ENCODE measurements around the gene ANKRD6. TPM values are rescaled to one million over a fixed set of nuclear protein-coding genes. Genes with fewer than 3 reads are reported as not detected.

The ANKRD6 gene
- total RNA-seq, 4 donors from 2014 or later = 2.7 to 9.4 (median 6.6) TPM

DNA sequence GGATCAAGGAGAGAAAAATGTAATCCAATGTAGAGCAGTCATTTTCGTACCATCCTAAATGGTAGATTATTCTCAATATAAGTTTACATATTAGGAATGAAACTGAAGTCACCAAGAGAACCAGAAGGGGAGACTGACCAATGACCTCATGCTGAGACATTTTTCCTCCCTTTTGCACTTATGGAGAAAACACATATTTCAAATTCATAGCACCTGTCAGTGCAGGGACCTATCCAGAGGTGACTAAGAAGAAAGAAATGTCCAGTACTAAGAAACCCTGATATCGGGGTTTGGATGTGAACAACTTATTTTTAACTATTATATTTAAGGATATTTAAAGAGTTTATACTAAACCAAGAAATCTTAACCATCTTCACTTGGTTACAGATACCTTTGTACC is 222.2 kb downstream of the ANKRD6 start:
- in situ Hi-C loops (cut with MboI; ENCODE audit: low pct_ligation_motif_present in 1 of 4, low pct_unique_long_range_greater_than_20kb in 1 of 4, low sequenced_read_pairs in 3 of 4) = no loop called here

DNA sequence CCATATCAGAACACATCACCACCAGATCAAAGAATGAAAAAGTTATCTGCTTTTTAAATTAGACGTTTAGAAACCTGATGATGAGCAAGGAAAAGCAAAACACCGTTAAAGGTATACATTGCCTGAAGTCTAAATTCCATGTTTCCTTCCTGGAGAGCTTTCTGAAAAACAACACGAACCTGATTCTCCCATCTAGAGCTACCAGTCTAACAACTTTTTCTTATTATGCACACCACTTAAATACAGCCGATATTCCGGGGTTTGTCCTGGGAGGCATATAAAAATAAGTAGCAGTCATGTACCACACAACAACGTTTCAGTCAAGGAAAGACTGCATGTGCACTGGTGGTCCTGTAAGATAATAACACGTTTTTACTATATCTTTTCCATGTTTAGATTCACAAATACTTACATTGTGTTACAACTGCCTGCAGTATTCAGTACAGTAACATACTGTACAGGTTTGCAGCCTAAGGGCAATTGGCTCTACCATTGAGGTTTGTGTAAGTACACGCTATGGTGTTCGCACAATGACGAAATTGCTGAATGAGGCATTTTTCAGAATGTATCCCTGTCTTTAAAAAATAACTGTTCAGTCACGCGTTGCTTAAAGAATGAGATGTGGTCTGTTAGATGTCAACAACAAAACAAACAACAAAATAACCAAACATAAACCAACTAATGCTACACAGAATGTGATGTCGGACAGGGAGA is 224.7 kb downstream of the ANKRD6 start:
- TF ChIP-seq POLR2A (IDR thresholded peaks at IDR 0.05) (no peak), EP300 (IDR thresholded peaks at IDR 0.05; ENCODE audit: low read depth) (no peak), POLR2AphosphoS5 (IDR thresholded peaks at IDR 0.05) (no peak)
- TF ChIP-seq, protein P1, sequence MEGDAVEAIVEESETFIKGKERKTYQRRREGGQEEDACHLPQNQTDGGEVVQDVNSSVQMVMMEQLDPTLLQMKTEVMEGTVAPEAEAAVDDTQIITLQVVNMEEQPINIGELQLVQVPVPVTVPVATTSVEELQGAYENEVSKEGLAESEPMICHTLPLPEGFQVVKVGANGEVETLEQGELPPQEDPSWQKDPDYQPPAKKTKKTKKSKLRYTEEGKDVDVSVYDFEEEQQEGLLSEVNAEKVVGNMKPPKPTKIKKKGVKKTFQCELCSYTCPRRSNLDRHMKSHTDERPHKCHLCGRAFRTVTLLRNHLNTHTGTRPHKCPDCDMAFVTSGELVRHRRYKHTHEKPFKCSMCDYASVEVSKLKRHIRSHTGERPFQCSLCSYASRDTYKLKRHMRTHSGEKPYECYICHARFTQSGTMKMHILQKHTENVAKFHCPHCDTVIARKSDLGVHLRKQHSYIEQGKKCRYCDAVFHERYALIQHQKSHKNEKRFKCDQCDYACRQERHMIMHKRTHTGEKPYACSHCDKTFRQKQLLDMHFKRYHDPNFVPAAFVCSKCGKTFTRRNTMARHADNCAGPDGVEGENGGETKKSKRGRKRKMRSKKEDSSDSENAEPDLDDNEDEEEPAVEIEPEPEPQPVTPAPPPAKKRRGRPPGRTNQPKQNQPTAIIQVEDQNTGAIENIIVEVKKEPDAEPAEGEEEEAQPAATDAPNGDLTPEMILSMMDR (IDR thresholded peaks at IDR 0.05) = no peak
- DNase-seq = no peak
- 75 to 86% methylated on average over 11 to 13 of the region's 13 CpGs for WGBS, 2 donors (ENCODE audit: low coverage in 1 of 2)
- intact Hi-C loops (cut with DNase I; ENCODE audit: low total_unique reads) (no loop called here), in situ Hi-C loops (cut with MboI; ENCODE audit: low pct_ligation_motif_present in 1 of 4, low pct_unique_long_range_greater_than_20kb in 1 of 4, low sequenced_read_pairs in 3 of 4) (no loop called here)
- H3K4me1 ChIP-seq = peaks cover 0 to 5% (median 0%) of the 10 kb centered on the region in 4 donors
- H3K27ac ChIP-seq = no peak overlapping the region
- no peaks in the 10 kb centered on the region for H3K9me3 ChIP-seq
- H3K36me3 ChIP-seq = peaks cover 0 to 56% (median 18%) of the 10 kb centered on the region in 4 donors
- no peak overlapping the region for H3K4me3 ChIP-seq
- no peaks in the 10 kb centered on the region for H3K27me3 ChIP-seq

More for the DNA sequence above, 222.2 kb downstream of the ANKRD6 start:
- Histone ChIP-seq H3K4me3 (no peak overlapping the region), H3K27me3 (no peaks in the 10 kb centered on the region), H3K9me3 (no peaks in the 10 kb centered on the region), H3K36me3 (peaks cover 0 to 51% (median 25%) of the 10 kb centered on the region in 4 donors), H3K27ac (no peak overlapping the region), H3K4me1 (no peaks in the 10 kb centered on the region)
- WGBS, 2 donors (ENCODE audit: low coverage in 1 of 2) = 80 to 85% methylated on average over 2 of the region's 2 CpGs
- TF ChIP-seq, protein P1 (IDR thresholded peaks at IDR 0.05) = no peak
- TF ChIP-seq POLR2AphosphoS5 (IDR thresholded peaks at IDR 0.05) (no peak), POLR2A (IDR thresholded peaks at IDR 0.05) (no peak), EP300 (IDR thresholded peaks at IDR 0.05; ENCODE audit: low read depth) (no peak)
- intact Hi-C loops (cut with DNase I; ENCODE audit: low total_unique reads) = loop anchor here (1.0 kb wide), 1 partner anchor 20 kb away; no protein-coding TSS in a partner anchor
- DNase-seq = no peak

DNA sequence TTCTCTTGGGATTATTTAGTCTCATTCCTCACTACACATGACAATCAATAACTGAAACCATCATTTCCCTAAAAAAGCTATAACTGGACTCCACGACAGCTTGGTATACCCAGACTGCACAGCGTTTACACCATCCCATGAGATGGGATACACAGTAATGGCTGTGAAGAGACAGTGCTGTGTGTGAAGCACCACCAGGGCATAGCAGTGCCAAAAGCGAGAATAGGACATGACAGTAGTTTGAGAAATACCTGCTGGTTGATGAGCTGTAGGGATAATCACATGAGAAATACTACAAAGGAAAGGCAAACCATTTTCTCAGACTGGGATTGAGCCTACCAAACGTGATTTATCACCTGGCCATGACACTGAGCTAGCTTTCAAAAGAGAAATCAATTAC is 228.0 kb downstream of the ANKRD6 start:
- Histone ChIP-seq H3K9me3 (no peaks in the 10 kb centered on the region), H3K36me3 (peaks cover 0 to 41% (median 12%) of the 10 kb centered on the region in 4 donors), H3K4me3 (no peak overlapping the region), H3K27ac (no peak overlapping the region), H3K4me1 (peaks cover 0 to 12% (median 0%) of the 10 kb centered on the region in 4 donors), H3K27me3 (no peaks in the 10 kb centered on the region)
- intact Hi-C loops (cut with DNase I; ENCODE audit: low total_unique reads) = no loop called here
- WGBS, 2 donors (ENCODE audit: low coverage in 1 of 2) = 89 to 93% methylated on average over 3 to 4 of the region's 4 CpGs
- DNase-seq = no peak
- in situ Hi-C loops (cut with MboI; ENCODE audit: low pct_ligation_motif_present in 1 of 4, low pct_unique_long_range_greater_than_20kb in 1 of 4, low sequenced_read_pairs in 3 of 4) = no loop called here
- TF ChIP-seq EP300 (IDR thresholded peaks at IDR 0.05; ENCODE audit: low read depth) (no peak), POLR2A (IDR thresholded peaks at IDR 0.05) (no peak), POLR2AphosphoS5 (IDR thresholded peaks at IDR 0.05) (no peak)
- TF ChIP-seq, protein P1 (IDR thresholded peaks at IDR 0.05) = no peak

DNA sequence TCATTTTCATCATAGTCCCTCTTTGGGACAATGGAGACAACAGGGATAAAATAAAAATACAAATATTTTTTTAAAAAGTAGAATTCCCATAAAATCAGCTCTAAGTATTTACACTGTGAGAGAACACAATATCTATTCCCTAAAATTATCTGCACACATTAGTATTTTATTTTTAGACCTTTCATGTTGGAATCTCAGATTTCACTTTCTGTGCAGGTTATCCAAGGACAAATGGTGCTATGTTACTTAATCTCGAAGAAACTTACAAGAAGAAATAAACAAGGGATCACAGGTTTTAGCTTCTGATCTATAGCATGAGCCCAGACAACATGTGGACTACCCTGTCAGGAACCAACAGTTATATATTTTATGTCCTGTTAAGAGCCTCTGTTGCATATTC is 228.6 kb downstream of the ANKRD6 start:
- WGBS, 2 donors (ENCODE audit: low coverage in 1 of 2) = 82 to 90% methylated on average over 1 of the region's 1 CpG
- in situ Hi-C loops (cut with MboI; ENCODE audit: low pct_ligation_motif_present in 1 of 4, low pct_unique_long_range_greater_than_20kb in 1 of 4, low sequenced_read_pairs in 3 of 4) = no loop called here
- intact Hi-C loops (cut with DNase I; ENCODE audit: low total_unique reads) = no loop called here

More for the DNA sequence above, 228.6 kb downstream of the ANKRD6 start:
- no peaks in the 10 kb centered on the region for H3K9me3 ChIP-seq
- TF ChIP-seq POLR2AphosphoS5 (IDR thresholded peaks at IDR 0.05) (no peak), POLR2A (IDR thresholded peaks at IDR 0.05) (no peak), EP300 (IDR thresholded peaks at IDR 0.05; ENCODE audit: low read depth) (no peak)
- TF ChIP-seq, protein P1 (IDR thresholded peaks at IDR 0.05) = no peak
- H3K4me1 ChIP-seq = peaks cover 0 to 12% (median 0%) of the 10 kb centered on the region in 4 donors
- no peak overlapping the region for H3K4me3 ChIP-seq
- no peak overlapping the region for H3K27ac ChIP-seq
- H3K27me3 ChIP-seq = no peaks in the 10 kb centered on the region
- H3K36me3 ChIP-seq = peaks cover 0 to 37% (median 9%) of the 10 kb centered on the region in 4 donors
- no peak for DNase-seq
